DOHH2 (cell line): ENCODE results near the gene MRPS31.
"Not testable (repeated sequence)": the region's sequence is repeated elsewhere in the genome, so short reads cannot be mapped to it uniquely, and the experiment has no call there.

ENCODE experiments used
- H3F3A ChIP-seq: fragments of 200-600 bp; sonication (generic), shearing (Covaris generic); 2 replicates; pipeline ENCODE4 v1.6.0; 2016; ENCODE audit warnings: antibody characterized with exemption, mild to moderate bottlenecking; ENCODE audit not compliant: control insufficient read depth, insufficient read depth
- H3K27ac ChIP-seq: fragments of 200-600 bp; sonication (generic); 2 replicates; pipeline ENCODE4 v1.5.1; 2014; ENCODE audit warnings: low read depth, mild to moderate bottlenecking, low read length, moderate library complexity
- H3K27me3 ChIP-seq: fragments of 200-600 bp; sonication (generic); 2 replicates; pipeline ENCODE4 v1.6.1; 2014; ENCODE audit warnings: mild to moderate bottlenecking, low read length, mixed read lengths; ENCODE audit not compliant: control insufficient read depth
- H3K36me3 ChIP-seq: fragments of 200-600 bp; sonication (generic); 2 replicates; pipeline ENCODE4 v1.6.1; 2014; ENCODE audit warnings: mild to moderate bottlenecking, low read length, moderate library complexity, mixed read lengths; ENCODE audit not compliant: control insufficient read depth
- H3K4me1 ChIP-seq: fragments of 200-600 bp; sonication (generic); 2 replicates; pipeline ENCODE4 v1.6.1; 2014; ENCODE audit warnings: mild to moderate bottlenecking, low read length, mixed read lengths; ENCODE audit not compliant: control insufficient read depth
- H3K4me2 ChIP-seq: fragments of 200-600 bp; sonication (generic); 2 replicates; pipeline ENCODE4 v1.6.0; 2014; ENCODE audit warnings: mild to moderate bottlenecking, low read length, moderate library complexity
- H3K4me3 ChIP-seq: fragments of 200-600 bp; sonication (generic); 2 replicates; pipeline ENCODE4 v1.5.1; 2014; ENCODE audit warnings: mild to moderate bottlenecking, low read length, mixed read lengths
- H3K79me2 ChIP-seq: fragments of 200-600 bp; sonication (generic); 2 replicates; pipeline ENCODE4 v1.6.1; 2014; ENCODE audit warnings: mild to moderate bottlenecking, low read length, mixed read lengths; ENCODE audit not compliant: control insufficient read depth
- H3K9me2 ChIP-seq: fragments of 200-600 bp; sonication (generic); replicated peaks from 2 replicates; pipeline ENCODE4 v1.6.1; 2014; ENCODE audit warnings: mild to moderate bottlenecking, low read length, mixed read lengths; ENCODE audit not compliant: control insufficient read depth
- H3K9me3 ChIP-seq: fragments of 200-600 bp; sonication (generic); 2 replicates; pipeline ENCODE4 v1.6.1; 2014; ENCODE audit warnings: antibody characterized with exemption, low read length, mixed read lengths; ENCODE audit not compliant: control insufficient read depth, insufficient read depth
- H4K20me1 ChIP-seq: fragments of 200-600 bp; sonication (generic); 2 replicates; pipeline ENCODE4 v1.6.0; 2014; ENCODE audit warnings: low read depth, mild to moderate bottlenecking, antibody characterized with exemption, low read length, moderate library complexity; ENCODE audit not compliant: control insufficient read depth, insufficient read depth
- EZH2phosphoT487 ChIP-seq: fragments of 200-600 bp; sonication (generic); IDR thresholded peaks from 2 replicates; pipeline ENCODE4 v1.6.1; 2017; ENCODE audit warnings: borderline replicate concordance, mild to moderate bottlenecking, antibody characterized with exemption, low read length, moderate library complexity, mixed read lengths
- TF ChIP-seq, protein P1 (sequence below): fragments of 200-600 bp; sonication (generic); IDR thresholded peaks from one replicate; pipeline ENCODE4 v1.5.1; 2014; ENCODE audit warnings: antibody characterized with exemption, mild to moderate bottlenecking, low read depth, low read length; ENCODE audit not compliant: poor library complexity, severe bottlenecking

MRPS31 gene

DNA sequence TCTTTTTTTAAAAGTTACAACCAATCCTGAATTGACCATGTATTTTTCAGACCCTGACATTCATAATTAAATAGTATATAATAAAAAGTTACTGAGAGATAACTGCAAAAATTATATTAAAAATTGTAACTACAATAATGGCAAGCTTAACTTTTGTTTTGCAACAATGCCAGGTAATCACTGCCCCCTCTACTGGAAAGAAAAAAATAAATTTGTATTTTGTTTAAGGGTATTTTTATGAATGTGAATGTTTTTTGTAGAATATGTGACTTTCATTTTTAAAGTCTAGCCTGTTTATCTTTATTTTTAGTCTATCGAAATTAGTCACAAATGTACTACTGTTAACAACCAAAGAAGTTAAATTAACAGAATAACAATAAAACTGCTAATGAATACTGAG is 21.7 kb downstream of the MRPS31 start:
- no peaks in the 10 kb centered on the region for H3K27me3 ChIP-seq
- peaks cover 75% of the 10 kb centered on the region for H3K36me3 ChIP-seq

DNA sequence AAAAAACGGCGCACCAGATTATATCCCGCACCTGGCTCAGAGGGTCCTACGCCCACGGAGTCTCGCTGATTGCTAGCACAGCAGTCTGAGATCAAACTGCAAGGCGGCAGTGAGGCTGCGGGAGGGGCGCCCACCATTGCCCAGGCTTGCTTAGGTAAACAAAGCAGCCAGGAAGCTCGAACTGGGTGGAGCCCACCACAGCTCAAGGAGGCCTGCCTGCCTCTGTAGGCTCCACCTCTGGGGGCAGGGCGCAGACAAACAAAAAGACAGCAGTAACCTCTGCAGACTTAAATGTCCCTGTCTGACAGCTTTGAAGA is 35.8 kb downstream of the MRPS31 start:
- H4K20me1 ChIP-seq, H3K27ac ChIP-seq, H3F3A ChIP-seq, H3K4me3 ChIP-seq, H3K9me3 ChIP-seq, H3K36me3 ChIP-seq, H3K9me2 ChIP-seq, H3K79me2 ChIP-seq, H3K4me2 ChIP-seq, H3K27me3 ChIP-seq, H3K4me1 ChIP-seq: not testable (repeated sequence)

More for the DNA sequence above, 21.7 kb downstream of the MRPS31 start:
- Histone ChIP-seq H3K4me1 (peaks cover 14% of the 10 kb centered on the region), H3K4me3 (no peak overlapping the region), H3K9me2 (no peaks in the 10 kb centered on the region), H4K20me1 (no peaks in the 10 kb centered on the region), H3K79me2 (peaks cover 4% of the 10 kb centered on the region; the same call in 1 of the 2 replicates), H3F3A (peaks cover 15% of the 10 kb centered on the region), H3K4me2 (no peak overlapping the region; the same call in 1 of the 2 replicates), H3K9me3 (no peaks in the 10 kb centered on the region), H3K27ac (no peak overlapping the region)
- TF ChIP-seq, protein P1, sequence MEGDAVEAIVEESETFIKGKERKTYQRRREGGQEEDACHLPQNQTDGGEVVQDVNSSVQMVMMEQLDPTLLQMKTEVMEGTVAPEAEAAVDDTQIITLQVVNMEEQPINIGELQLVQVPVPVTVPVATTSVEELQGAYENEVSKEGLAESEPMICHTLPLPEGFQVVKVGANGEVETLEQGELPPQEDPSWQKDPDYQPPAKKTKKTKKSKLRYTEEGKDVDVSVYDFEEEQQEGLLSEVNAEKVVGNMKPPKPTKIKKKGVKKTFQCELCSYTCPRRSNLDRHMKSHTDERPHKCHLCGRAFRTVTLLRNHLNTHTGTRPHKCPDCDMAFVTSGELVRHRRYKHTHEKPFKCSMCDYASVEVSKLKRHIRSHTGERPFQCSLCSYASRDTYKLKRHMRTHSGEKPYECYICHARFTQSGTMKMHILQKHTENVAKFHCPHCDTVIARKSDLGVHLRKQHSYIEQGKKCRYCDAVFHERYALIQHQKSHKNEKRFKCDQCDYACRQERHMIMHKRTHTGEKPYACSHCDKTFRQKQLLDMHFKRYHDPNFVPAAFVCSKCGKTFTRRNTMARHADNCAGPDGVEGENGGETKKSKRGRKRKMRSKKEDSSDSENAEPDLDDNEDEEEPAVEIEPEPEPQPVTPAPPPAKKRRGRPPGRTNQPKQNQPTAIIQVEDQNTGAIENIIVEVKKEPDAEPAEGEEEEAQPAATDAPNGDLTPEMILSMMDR, result peak; percentile 19
- no peak for TF ChIP-seq EZH2phosphoT487

DNA sequence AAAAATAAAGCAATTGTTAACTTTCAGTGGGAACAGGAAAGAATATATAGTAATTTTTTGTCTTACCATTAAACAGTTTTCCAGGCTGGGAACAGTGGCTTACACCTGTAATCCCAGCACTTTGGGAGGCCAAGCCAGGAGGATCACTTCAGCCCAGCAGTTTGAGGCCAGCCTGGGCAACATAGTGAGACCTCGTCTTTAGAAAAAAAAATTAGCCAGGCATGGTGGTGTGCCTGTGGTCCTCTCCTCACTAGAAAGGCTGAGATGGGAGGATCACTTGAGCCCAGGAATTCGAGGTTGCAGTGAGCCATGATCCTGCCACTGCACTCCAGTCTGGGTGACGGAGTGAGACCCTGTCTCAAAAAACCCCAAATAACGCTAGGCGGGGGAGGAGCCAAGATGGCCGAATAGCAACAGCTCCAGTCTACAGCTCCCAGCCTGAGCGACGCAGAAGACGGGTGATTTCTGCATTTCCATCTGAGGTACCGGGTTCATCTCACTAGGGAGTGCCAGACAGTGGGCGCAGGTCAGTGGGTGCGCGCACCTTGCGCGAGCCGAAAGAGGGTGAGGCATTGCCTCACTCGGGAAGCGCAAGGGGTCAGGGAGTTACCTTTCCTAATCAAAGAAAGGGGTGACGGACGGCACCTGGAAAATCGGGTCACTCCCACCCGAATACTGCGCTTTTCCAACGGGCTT is 36.3 kb downstream of the MRPS31 start:
- not testable (repeated sequence) for H3K4me2 ChIP-seq, H3K4me3 ChIP-seq, H3K79me2 ChIP-seq, H3K36me3 ChIP-seq, H3K9me2 ChIP-seq, H3K27ac ChIP-seq, H3K4me1 ChIP-seq, H3K9me3 ChIP-seq, H3F3A ChIP-seq, H3K27me3 ChIP-seq, H4K20me1 ChIP-seq

DNA sequence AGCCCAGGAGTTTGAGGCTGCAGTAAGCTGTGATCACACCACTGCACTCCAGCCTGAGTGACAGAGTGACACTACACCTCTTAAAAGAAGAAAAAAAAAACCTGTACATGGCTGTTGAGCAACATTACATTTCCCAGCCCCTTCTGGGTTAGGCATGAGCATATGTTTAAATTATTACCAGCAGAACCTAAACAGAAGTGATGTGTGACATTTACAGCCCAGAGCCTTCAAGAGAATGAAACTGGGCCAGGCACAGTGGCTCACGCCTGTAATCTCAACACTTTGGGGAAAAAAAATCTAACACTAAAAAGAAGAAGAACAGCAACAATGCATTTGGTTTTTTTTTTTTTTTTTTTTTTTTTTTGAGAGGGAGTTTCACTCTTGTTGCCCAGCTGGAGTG is 38.3 kb downstream of the MRPS31 start:
- Histone ChIP-seq H3F3A (no peaks in the 10 kb centered on the region), H3K27ac (no peak overlapping the region), H3K9me3 (no peaks in the 10 kb centered on the region), H3K9me2 (no peaks in the 10 kb centered on the region), H3K79me2 (no peaks in the 10 kb centered on the region), H4K20me1 (no peaks in the 10 kb centered on the region), H3K4me1 (no peaks in the 10 kb centered on the region), H3K4me2 (no peak overlapping the region), H3K36me3 (peaks cover 16% of the 10 kb centered on the region), H3K4me3 (no peak overlapping the region), H3K27me3 (no peaks in the 10 kb centered on the region)
- no peak for TF ChIP-seq EZH2phosphoT487
- TF ChIP-seq, protein P1, result no peak
